T-helper 1 cell (primary cell): ENCODE measurements around the gene HSP90AA1.

Experiments
- DNase-seq, 5 donors: peaks; one replicate each; pipeline ENCODE4 v3.0.0-alpha.2; 2012 to 2020

HSP90AA1 gene

GRCh38 chr14:102039157-102039556 is 47.7 kb downstream of the HSP90AA1 start:
- no peak for DNase-seq

- no peak for DNase-seq
These were observed 49.2 kb downstream of the HSP90AA1 start for GRCh38 chr14:102037686-102038085.

GRCh38 chr14:102035914-102036313 is 50.9 kb downstream of the HSP90AA1 start:
- DNase-seq = no peak

GRCh38 chr14:102034301-102034700 is 52.5 kb downstream of the HSP90AA1 start:
- DNase-seq = no peak

- no peak for DNase-seq
These were observed 53.6 kb downstream of the HSP90AA1 start for GRCh38 chr14:102033241-102033640.
